Measurements from ENCODE around the gene TTC21B. TPM values are rescaled to one million over a fixed set of nuclear protein-coding genes. Genes with fewer than 3 reads are reported as not detected.

TTC21B gene
- total RNA-seq, 4 donors from 2014 or later: 15.5 to 32.6 (median 17.7) TPM

DNA sequence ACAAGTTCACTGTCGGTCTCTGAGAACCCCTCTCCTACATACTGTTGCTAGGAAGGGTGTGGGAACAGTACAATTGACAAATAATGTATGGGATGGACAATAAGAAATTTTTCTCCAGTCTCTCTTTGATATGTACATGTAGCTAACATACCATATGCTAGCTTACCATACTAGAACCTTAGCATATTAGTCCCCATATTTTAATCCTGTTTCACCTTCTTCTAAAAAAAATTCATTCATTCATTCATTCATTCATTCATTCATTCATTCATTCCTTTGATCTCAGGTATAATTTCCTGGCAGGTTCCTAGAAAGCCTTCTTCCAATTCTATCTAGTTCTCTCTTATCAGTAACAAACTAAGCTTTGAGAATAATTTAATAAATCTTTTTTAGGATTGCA is 62.2 kb downstream of the TTC21B start:
- DNase-seq (ENCODE audit: low spot score): no peak
- TF ChIP-seq, protein P1, sequence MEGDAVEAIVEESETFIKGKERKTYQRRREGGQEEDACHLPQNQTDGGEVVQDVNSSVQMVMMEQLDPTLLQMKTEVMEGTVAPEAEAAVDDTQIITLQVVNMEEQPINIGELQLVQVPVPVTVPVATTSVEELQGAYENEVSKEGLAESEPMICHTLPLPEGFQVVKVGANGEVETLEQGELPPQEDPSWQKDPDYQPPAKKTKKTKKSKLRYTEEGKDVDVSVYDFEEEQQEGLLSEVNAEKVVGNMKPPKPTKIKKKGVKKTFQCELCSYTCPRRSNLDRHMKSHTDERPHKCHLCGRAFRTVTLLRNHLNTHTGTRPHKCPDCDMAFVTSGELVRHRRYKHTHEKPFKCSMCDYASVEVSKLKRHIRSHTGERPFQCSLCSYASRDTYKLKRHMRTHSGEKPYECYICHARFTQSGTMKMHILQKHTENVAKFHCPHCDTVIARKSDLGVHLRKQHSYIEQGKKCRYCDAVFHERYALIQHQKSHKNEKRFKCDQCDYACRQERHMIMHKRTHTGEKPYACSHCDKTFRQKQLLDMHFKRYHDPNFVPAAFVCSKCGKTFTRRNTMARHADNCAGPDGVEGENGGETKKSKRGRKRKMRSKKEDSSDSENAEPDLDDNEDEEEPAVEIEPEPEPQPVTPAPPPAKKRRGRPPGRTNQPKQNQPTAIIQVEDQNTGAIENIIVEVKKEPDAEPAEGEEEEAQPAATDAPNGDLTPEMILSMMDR (IDR thresholded peaks at IDR 0.05): no peak
- ATAC-seq (ENCODE audit: low FRiP score): no peak

DNA sequence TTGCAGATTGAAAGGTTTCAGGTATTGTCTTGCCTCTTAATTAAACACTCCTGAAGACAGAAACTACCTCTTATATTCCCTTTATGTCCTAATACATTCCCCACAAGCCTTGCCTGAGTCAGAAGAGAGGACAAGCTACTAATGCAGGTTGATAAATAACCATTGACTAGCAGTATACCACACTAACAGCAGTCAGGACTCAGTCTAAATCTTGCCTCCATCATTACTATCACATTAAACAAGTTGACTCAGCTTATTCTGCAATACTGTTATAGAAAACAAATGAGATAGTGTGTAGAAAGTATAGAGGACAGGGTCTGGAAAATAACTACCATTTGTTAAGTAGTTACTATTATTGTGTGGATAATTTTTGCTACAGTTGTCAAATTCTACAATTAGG is 63.8 kb downstream of the TTC21B start:
- ATAC-seq (ENCODE audit: low FRiP score) (no peak), DNase-seq (ENCODE audit: low spot score) (no peak)
- TF ChIP-seq, protein P1 (IDR thresholded peaks at IDR 0.05): no peak

DNA sequence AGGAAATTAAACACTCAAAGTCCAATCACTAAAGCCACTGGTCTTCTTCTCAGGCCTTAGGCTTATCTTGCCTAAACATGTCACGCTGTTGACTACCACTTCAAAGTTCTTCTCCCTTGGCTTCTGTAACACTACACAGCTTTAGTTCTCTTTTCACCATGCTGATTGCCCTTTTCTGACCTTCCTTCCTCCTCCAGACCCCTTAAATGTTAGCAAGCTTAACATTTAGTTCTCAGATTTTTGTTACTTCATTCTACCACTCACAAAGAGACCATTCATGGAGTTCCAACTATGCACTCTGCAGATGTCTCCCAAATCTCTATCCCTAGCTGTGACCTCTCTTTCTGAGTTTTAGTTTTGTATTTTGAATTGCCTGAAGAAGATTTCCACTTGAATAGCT is 64.4 kb downstream of the TTC21B start:
- ATAC-seq (ENCODE audit: low FRiP score) (no peak), DNase-seq (ENCODE audit: low spot score) (no peak)
- TF ChIP-seq, protein P1 (IDR thresholded peaks at IDR 0.05): no peak

DNA sequence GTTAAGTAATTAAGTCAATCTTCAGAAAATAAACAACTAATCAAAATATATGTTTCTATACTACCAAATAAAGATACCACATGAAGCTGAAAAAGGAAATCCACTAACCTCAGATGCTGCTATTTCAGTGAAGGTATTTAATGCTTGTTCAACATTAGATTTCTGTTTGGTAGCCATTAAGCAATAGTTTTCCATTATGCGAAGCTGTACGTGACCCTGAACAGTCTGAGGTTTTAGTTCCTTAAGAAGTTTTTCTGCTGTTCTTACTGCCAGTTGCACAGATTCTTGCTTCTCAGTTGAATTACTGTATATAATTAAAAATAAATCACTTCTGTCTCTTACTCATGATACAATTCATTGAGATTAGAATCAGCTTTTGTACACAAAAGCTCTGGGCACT is 65.4 kb downstream of the TTC21B start:
- DNase-seq (ENCODE audit: low spot score) (no peak), ATAC-seq (ENCODE audit: low FRiP score) (no peak)
- TF ChIP-seq, protein P1 (IDR thresholded peaks at IDR 0.05): no peak

DNA sequence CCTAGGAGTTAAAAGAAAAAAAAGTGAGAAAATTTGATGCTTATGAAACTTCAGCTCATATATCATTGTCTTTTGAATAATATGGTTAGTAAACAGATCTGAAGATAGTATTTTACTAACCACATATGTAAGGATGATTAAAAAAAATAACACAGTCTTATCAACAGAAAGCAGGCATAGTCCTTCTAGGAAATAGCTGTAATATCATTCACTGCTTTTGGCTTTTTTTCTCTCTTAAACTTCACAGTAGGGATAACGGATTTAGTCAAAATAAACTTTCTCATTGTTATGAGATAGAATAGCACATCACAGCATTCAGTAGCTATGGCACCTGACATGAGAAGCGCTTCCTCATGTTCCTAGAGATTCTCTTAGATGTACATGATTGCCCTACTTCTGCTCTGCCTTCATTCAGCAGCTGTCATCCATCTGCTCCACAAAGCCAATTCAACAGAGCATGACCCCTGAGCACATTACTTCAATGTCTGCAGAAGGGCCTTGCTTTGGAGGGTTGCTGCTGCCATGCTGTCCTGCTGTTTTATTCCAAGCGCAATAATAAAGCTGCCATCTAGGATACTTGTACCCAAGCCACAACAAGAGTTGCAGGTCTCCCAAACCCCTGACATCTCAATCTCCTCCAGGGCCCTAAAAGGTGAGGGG is 67.0 kb downstream of the TTC21B start:
- TF ChIP-seq, protein P1 (IDR thresholded peaks at IDR 0.05): no peak
- DNase-seq (ENCODE audit: low spot score): no peak
- ATAC-seq (ENCODE audit: low FRiP score): no peak

DNA sequence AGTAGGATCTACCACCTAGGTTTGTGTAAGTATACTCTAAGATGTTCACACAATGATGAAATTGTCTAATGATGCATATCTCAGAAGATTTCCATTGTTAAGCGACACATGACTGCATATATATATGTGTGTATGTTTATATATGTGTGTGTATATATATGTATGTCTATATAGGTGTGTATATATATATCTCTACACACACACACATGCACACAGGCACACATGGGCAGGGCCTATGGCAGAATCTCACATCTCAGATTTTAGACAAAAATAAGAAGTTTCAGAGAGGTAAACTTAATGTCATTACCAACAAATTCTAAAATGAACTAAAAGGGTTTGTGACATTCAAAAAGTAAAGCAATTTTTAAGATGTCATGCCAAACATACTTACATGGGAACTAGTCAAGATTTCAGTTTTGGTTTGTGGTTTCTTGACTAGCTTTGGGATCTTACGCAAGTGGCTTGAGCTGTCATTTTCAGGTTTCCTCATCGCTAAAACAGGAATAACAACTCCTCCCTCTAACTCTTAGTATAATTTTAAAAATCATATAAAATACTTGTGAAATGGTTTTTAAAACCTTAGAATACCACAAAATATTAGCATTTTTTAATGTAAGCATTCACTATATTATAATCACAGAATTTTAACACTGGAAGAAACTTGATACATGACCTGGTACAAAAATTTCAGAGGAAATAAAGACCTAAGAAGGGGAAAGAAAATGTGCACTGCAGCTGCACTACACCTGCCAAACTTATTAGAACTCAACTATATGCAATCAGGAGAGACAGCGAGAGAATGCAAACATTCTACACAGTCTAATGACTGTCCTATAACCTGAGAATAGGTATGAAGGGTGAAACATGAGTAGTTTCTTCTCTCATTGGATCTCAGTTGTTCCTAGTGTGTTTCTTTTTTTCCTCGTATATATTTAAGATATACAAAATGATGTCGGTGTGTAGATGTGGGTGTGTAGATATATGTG is 75.7 kb downstream of the TTC21B start:
- no peak for DNase-seq (ENCODE audit: low spot score)
- no peak for ATAC-seq (ENCODE audit: low FRiP score)
- TF ChIP-seq, protein P1 (IDR thresholded peaks at IDR 0.05): no peak
